ENCODE measurements around the gene ADD1.

DNA sequence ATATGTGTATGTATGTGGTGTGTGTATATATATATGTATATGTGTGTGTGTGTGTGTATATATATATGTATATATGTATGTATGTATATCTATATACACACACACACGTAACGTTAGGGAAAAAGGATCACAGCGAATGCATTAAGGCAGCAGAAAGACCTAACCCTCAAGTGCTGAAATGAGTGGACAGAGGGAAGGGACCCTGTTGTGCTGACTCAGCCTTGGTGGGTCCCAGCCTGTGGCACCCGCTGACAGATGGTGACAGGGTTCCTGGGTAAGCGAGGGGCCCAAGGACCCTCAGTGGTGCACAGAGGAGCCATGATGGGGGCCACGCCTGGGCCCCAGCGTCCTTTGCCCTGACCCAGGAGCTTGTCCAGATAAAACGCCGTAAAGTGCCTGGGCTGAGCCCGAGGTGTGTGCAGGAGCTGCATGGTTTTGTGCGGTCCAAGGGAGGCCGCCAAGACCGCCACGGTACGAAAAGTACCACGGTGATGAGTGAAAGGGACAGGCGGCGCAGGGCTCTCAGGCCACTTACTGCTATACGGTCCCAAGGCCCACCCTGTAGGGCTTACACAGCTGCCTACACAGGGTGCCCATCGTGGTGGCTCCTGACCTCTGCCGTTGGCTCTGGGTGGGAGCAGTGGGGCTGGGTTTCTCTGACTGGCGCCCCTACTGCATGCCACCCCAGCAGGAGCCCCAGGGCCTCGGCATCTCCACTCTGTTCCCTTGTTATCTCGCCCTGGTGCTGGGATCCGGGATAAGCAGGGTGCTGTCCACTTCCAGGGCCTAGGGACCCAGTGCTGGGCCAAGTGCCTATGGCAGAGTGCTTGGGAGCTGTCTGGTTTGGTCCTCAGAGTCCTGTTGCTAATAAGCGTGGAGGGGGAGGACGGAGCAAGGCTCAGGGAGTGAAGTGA lies 40.8 kb upstream of the ADD1 start:
- TF ChIP-seq, protein P1, sequence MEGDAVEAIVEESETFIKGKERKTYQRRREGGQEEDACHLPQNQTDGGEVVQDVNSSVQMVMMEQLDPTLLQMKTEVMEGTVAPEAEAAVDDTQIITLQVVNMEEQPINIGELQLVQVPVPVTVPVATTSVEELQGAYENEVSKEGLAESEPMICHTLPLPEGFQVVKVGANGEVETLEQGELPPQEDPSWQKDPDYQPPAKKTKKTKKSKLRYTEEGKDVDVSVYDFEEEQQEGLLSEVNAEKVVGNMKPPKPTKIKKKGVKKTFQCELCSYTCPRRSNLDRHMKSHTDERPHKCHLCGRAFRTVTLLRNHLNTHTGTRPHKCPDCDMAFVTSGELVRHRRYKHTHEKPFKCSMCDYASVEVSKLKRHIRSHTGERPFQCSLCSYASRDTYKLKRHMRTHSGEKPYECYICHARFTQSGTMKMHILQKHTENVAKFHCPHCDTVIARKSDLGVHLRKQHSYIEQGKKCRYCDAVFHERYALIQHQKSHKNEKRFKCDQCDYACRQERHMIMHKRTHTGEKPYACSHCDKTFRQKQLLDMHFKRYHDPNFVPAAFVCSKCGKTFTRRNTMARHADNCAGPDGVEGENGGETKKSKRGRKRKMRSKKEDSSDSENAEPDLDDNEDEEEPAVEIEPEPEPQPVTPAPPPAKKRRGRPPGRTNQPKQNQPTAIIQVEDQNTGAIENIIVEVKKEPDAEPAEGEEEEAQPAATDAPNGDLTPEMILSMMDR (IDR thresholded peaks at IDR 0.05): no peak
- TF ChIP-seq POLR2A (IDR thresholded peaks at IDR 0.05): no peak
